CMK (cell line): ENCODE measurements around the gene ADAM22.

Source experiments
- DNase-seq: peaks from one replicate; pipeline ENCODE4 v3.0.0-alpha.2; 2010; ENCODE audit warnings: low read depth

Gene ADAM22

GRCh38 chr7:88218429-88218745 is 284.3 kb downstream of the ADAM22 start:
- DNase-seq = no peak

- DNase-seq = no peak
Measured at GRCh38 chr7:88218836-88219605, 285.0 kb downstream of the ADAM22 start.

GRCh38 chr7:88219781-88220747 is 286.0 kb downstream of the ADAM22 start, which contains the start of gene SRI:
Gene SRI, minus strand, starts transcription at chr7:88220038. Its CDS starts 12 bp downstream, at chr7:88220026.
- peak; percentile 50 for DNase-seq

- DNase-seq = no peak
Measured at GRCh38 chr7:88223265-88223664, 289.2 kb downstream of the ADAM22 start.

- no peak for DNase-seq
Measured at GRCh38 chr7:88224601-88225275, 290.7 kb downstream of the ADAM22 start.

- DNase-seq = no peak
Measured at GRCh38 chr7:88226201-88226600, 292.1 kb downstream of the ADAM22 start.

- DNase-seq = no peak
Measured at GRCh38 chr7:88226886-88227516, 292.9 kb downstream of the ADAM22 start.

- no peak for DNase-seq
Measured at GRCh38 chr7:88229302-88229995, 295.4 kb downstream of the ADAM22 start.

GRCh38 chr7:88230646-88231045 is 296.6 kb downstream of the ADAM22 start:
- no peak for DNase-seq

- no peak for DNase-seq
Measured at GRCh38 chr7:88233828-88234227, 299.8 kb downstream of the ADAM22 start.

GRCh38 chr7:88239852-88240251 is 305.8 kb downstream of the ADAM22 start:
- DNase-seq = no peak

GRCh38 chr7:88243345-88243909 is 309.4 kb downstream of the ADAM22 start:
- DNase-seq = no peak

- no peak for DNase-seq
Measured at GRCh38 chr7:88244258-88244657, 310.2 kb downstream of the ADAM22 start.
